Natural killer cell treated with Interleukin-12 subunit alpha and Interleukin-12 subunit beta and Interleukin-15 and Interleukin-18, amount 100 ng/mL, for 72 hours (primary cell): ENCODE data around the gene TUBA4A. TPM values are rescaled to one million over a fixed set of nuclear protein-coding genes. Genes with fewer than 3 reads are reported as not detected.
A peak's percentile ranks its signal among the peaks of the same experiment; 100 is the strongest.
"Not testable (repeated sequence)": the region's sequence is repeated elsewhere in the genome, so short reads cannot be mapped to it uniquely, and the experiment has no call there.

Experiments
- ATAC-seq, 2 donors: fragments of 150-1000 bp; cut with Tn5 transposase in 1 of 2; sonication (Bioruptor Pico), chemical (Tn5 transposase) in 1 of 2; 2 replicates each; pipeline ENCODE4 v1.10.0; 2021
- DNase-seq: peaks from one replicate; pipeline ENCODE4 v3.0.0; 2022; ENCODE audit warnings: low spot score
- H3K27ac Mint-ChIP-seq, 2 donors: 1 replicate in 1 of 2; 2 replicates in 1 of 2; pipeline ENCODE4 v1.8.0; 2022; ENCODE audit warnings: mixed read lengths in 2 of 2, mild to moderate bottlenecking in 1 of 2, moderate library complexity in 1 of 2
- H3K27me3 Mint-ChIP-seq, 2 donors: 1 replicate in 1 of 2; 2 replicates in 1 of 2; pipeline ENCODE4 v1.8.0; 2022; ENCODE audit warnings: mixed read lengths in 2 of 2
- H3K36me3 Mint-ChIP-seq: one replicate; pipeline ENCODE4 v1.8.0; 2022; ENCODE audit warnings: mixed read lengths
- H3K4me1 Mint-ChIP-seq, 2 donors: 1 replicate in 1 of 2; 2 replicates in 1 of 2; pipeline ENCODE4 v1.8.0; 2022; ENCODE audit warnings: low read depth in 2 of 2, mixed read lengths in 2 of 2, mild to moderate bottlenecking in 1 of 2
- H3K4me3 Mint-ChIP-seq: one replicate; pipeline ENCODE4 v1.8.0; 2022; ENCODE audit warnings: mixed read lengths
- H3K9me3 Mint-ChIP-seq: 2 replicates; pipeline ENCODE4 v1.8.0; 2022; ENCODE audit warnings: mixed read lengths
- total RNA-seq, 2 donors: library from RNA; stranded (reverse); gene quantifications; one replicate each; pipeline ENCODE4 v1.2.3, GENCODE V29; 2022

TUBA4A gene
- total RNA-seq, 2 donors from 2014 or later = 159 to 161 TPM

GRCh38 chr2:219291394-219291793 lies 37.7 kb upstream of the TUBA4A start:
- H3K4me1 Mint-ChIP-seq = peaks cover 6 to 14% of the 10 kb centered on the region in 2 donors
- H3K9me3 Mint-ChIP-seq = no peaks in the 10 kb centered on the region
- H3K27ac Mint-ChIP-seq = no peak overlapping the region
- no peak overlapping the region for H3K4me3 Mint-ChIP-seq
- H3K27me3 Mint-ChIP-seq = no peaks in the 10 kb centered on the region
- H3K36me3 Mint-ChIP-seq = no peaks in the 10 kb centered on the region
- ATAC-seq (no peak), DNase-seq (no peak)

GRCh38 chr2:219290381-219291171 lies 36.9 kb upstream of the TUBA4A start:
- H3K9me3 Mint-ChIP-seq = no peaks in the 10 kb centered on the region
- H3K27me3 Mint-ChIP-seq = no peaks in the 10 kb centered on the region
- H3K4me3 Mint-ChIP-seq = no peak overlapping the region
- ATAC-seq (no peak), DNase-seq (no peak)
- H3K4me1 Mint-ChIP-seq = peaks cover 6 to 11% of the 10 kb centered on the region in 2 donors
- no peak overlapping the region for H3K27ac Mint-ChIP-seq
- no peaks in the 10 kb centered on the region for H3K36me3 Mint-ChIP-seq

- no peak for DNase-seq
- peaks cover 6 to 10% of the 10 kb centered on the region in 2 donors for H3K4me1 Mint-ChIP-seq
- no peak overlapping the region for H3K27ac Mint-ChIP-seq
Measured at GRCh38 chr2:219289537-219290361, 36.0 kb upstream of the TUBA4A start.

GRCh38 chr2:219289195-219289536 lies 35.4 kb upstream of the TUBA4A start:
- Mint-ChIP-seq H3K9me3 (no peaks in the 10 kb centered on the region), H3K36me3 (no peaks in the 10 kb centered on the region), H3K4me1 (peaks cover 2 to 6% of the 10 kb centered on the region in 2 donors), H3K4me3 (no peak overlapping the region), H3K27ac (no peak overlapping the region), H3K27me3 (no peaks in the 10 kb centered on the region)
- DNase-seq (no peak), ATAC-seq (no peak)

More at GRCh38 chr2:219289537-219290361, 36.0 kb upstream of the TUBA4A start:
- no peak for ATAC-seq
- no peaks in the 10 kb centered on the region for H3K27me3 Mint-ChIP-seq
- no peaks in the 10 kb centered on the region for H3K36me3 Mint-ChIP-seq
- no peaks in the 10 kb centered on the region for H3K9me3 Mint-ChIP-seq
- H3K4me3 Mint-ChIP-seq = no peak overlapping the region

DNA sequence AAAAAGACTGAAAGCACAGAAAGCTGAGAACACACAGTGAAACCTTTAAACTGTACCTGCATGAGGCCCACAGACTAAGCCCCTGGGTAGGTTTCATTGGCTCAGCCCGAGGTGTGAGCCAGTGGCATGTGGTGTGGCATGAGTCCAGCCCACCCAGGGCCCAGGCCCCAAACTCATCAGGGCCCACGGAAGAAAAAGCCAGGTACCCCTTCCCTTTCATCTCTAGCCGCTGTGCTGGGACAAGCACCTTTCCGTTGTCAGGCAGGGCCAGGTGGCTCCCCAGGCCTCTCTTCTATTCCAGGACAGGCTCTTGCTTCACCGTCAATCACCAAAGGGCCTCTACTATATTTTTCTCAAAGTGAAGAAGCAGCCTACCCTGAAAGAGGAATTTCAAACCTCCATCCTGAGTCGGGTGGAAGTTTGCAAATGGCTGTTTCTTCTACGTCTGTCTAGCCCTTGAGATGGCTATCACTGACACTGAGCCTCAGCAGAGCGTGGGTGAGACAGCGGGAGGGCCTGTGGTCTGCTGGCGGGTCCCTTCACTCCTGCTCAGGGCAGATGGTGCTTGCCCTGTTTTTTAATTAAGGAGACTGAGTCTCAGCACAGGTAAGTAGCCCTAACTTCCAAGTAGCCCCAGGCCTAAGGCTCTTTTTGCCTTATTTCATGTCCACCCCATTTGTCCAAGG lies 34.0 kb upstream of the TUBA4A start:
- DNase-seq = no peak
- H3K36me3 Mint-ChIP-seq = peaks cover 6% of the 10 kb centered on the region
- no peak overlapping the region for H3K27ac Mint-ChIP-seq
- peaks cover 6 to 7% of the 10 kb centered on the region in 2 donors for H3K4me1 Mint-ChIP-seq
- no peaks in the 10 kb centered on the region for H3K27me3 Mint-ChIP-seq
- H3K9me3 Mint-ChIP-seq = no peaks in the 10 kb centered on the region
- no peak overlapping the region for H3K4me3 Mint-ChIP-seq
- no peak for ATAC-seq

- H3K36me3 Mint-ChIP-seq, ATAC-seq, H3K4me3 Mint-ChIP-seq, H3K27ac Mint-ChIP-seq, H3K27me3 Mint-ChIP-seq, DNase-seq, H3K9me3 Mint-ChIP-seq, H3K4me1 Mint-ChIP-seq: not testable (repeated sequence)
Measured at GRCh38 chr2:219287116-219287440, 33.4 kb upstream of the TUBA4A start.

- ATAC-seq = peak in 1 of 2 donors; percentile 2
- Mint-ChIP-seq H3K36me3 (peaks cover 6% of the 10 kb centered on the region), H3K4me1 (peaks cover 7% of the 10 kb centered on the region in 2 donors), H3K9me3 (no peaks in the 10 kb centered on the region), H3K27me3 (no peaks in the 10 kb centered on the region), H3K4me3 (no peak overlapping the region), H3K27ac (no peak overlapping the region)
- no peak for DNase-seq
Measured at GRCh38 chr2:219286436-219287115, 32.9 kb upstream of the TUBA4A start.

DNA sequence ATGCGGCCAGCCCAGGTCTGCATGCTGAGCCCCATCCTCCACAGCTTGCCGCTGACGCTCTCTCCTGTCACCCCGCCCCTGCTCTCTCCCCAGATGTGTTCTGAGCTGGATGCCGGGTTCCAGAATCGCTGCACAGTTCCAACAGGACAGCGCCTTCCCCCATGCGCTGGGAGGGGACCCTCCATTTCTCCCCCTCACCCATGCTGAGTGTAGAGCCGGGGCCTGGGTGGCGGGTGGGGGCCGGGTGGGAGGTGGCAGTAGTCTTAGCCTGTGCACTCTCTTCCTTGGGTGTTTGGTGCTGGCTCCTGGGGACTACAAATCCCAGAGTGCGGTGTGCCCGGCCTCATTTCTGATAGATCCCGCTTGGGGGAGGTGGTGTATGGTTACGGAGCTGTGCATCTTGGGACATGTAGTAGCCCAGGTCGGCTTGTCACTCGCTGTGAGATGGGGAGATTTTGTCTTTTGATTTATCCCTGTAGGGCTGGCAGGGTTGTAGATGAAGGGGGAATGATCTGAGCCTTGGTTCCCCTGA lies 32.2 kb upstream of the TUBA4A start:
- no peak for ATAC-seq
- H3K36me3 Mint-ChIP-seq = peaks cover 6% of the 10 kb centered on the region
- no peak overlapping the region for H3K27ac Mint-ChIP-seq

DNA sequence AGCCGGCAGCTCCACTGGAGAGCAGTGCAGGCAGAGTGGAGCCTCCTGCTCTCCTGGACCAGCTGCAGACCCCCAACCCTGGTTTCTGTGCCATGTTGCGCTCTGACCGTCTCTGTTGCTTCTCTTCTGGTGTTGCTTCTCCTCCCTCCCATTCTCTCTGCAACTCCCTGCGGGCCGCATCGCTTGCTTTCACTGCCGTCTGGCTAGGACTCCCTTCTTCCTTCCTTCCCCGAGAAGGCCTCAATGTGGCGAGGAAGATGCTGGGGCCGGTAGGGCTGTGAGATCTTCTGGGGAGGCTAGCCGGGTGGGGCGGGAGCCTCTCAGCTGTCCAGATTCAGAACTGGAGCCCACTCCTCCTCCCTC lies 31.6 kb upstream of the TUBA4A start:
- Mint-ChIP-seq H3K27ac (no peak overlapping the region), H3K4me3 (no peak overlapping the region), H3K9me3 (no peaks in the 10 kb centered on the region), H3K36me3 (peaks cover 6% of the 10 kb centered on the region), H3K27me3 (no peaks in the 10 kb centered on the region), H3K4me1 (peaks cover 8 to 12% of the 10 kb centered on the region in 2 donors)
- DNase-seq (no peak), ATAC-seq (no peak)

More for the DNA sequence above, 32.2 kb upstream of the TUBA4A start:
- no peaks in the 10 kb centered on the region for H3K9me3 Mint-ChIP-seq
- H3K4me1 Mint-ChIP-seq = peaks cover 7 to 11% of the 10 kb centered on the region in 2 donors
- H3K4me3 Mint-ChIP-seq = no peak overlapping the region
- no peaks in the 10 kb centered on the region for H3K27me3 Mint-ChIP-seq
- no peak for DNase-seq

GRCh38 chr2:219284501-219285372 lies 31.0 kb upstream of the TUBA4A start:
- Mint-ChIP-seq H3K36me3 (peaks cover 6% of the 10 kb centered on the region), H3K27me3 (no peaks in the 10 kb centered on the region), H3K27ac (no peak overlapping the region), H3K4me3 (no peak overlapping the region), H3K9me3 (no peaks in the 10 kb centered on the region), H3K4me1 (peaks cover 14 to 17% of the 10 kb centered on the region in 2 donors)
- DNase-seq (no peak), ATAC-seq (no peak)

- H3K27ac Mint-ChIP-seq = peak overlapping the region in 1 of 2 donors; percentile 23
- no peak overlapping the region for H3K4me3 Mint-ChIP-seq
- no peak for DNase-seq
- H3K9me3 Mint-ChIP-seq = no peaks in the 10 kb centered on the region
- H3K27me3 Mint-ChIP-seq = no peaks in the 10 kb centered on the region
- peaks cover 27 to 29% of the 10 kb centered on the region in 2 donors for H3K4me1 Mint-ChIP-seq
- ATAC-seq = no peak
- H3K36me3 Mint-ChIP-seq = peaks cover 6% of the 10 kb centered on the region
Measured at GRCh38 chr2:219282943-219283581, 29.3 kb upstream of the TUBA4A start.

GRCh38 chr2:219282375-219282774 lies 28.7 kb upstream of the TUBA4A start:
- no peak overlapping the region for H3K4me3 Mint-ChIP-seq
- peaks cover 6% of the 10 kb centered on the region for H3K36me3 Mint-ChIP-seq
- no peaks in the 10 kb centered on the region for H3K27me3 Mint-ChIP-seq
- no peaks in the 10 kb centered on the region for H3K9me3 Mint-ChIP-seq
- peaks cover 33 to 34% of the 10 kb centered on the region in 2 donors for H3K4me1 Mint-ChIP-seq
- ATAC-seq (no peak), DNase-seq (no peak)
- peak overlapping the region in 1 of 2 donors; percentile 23 for H3K27ac Mint-ChIP-seq
